GM12892 (cell line): ENCODE measurements around the gene GARS1.

Experiments
- POLR2A ChIP-seq: IDR thresholded peaks from 2 replicates; pipeline ENCODE4 v1.6.1; 2011; ENCODE audit warnings: low read depth, low read length, control low read depth
- POLR2AphosphoS5 ChIP-seq: IDR thresholded peaks from 2 replicates; pipeline ENCODE4 v1.6.1; 2011; ENCODE audit warnings: low read depth, low read length, control low read depth

DNA sequence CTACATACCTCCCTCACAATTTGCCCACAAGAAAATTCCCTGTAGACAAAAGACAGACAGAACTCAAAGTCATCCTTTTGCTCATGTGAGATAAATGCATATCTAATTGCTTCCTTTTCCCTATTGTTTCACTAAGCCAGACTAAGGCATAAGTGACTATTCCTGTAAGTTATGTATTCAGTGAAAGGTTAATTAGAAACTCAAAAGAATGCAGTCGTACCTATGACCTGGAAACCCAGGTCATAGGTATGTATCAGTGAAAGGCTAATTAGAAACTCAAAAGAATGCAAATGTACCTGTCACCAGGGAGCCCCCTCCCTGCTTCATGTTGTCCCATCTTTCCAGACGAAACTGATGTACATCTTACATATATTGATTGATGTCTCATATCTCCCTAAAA, 10.3 kb upstream of the GARS1 start:
- TF ChIP-seq POLR2A (no peak), POLR2AphosphoS5 (no peak)
